ENCODE measurements around the gene RPGRIP1.
"Not testable (repeated sequence)": the region's sequence is repeated elsewhere in the genome, so short reads cannot be mapped to it uniquely, and the experiment has no call there.

Gene RPGRIP1

DNA sequence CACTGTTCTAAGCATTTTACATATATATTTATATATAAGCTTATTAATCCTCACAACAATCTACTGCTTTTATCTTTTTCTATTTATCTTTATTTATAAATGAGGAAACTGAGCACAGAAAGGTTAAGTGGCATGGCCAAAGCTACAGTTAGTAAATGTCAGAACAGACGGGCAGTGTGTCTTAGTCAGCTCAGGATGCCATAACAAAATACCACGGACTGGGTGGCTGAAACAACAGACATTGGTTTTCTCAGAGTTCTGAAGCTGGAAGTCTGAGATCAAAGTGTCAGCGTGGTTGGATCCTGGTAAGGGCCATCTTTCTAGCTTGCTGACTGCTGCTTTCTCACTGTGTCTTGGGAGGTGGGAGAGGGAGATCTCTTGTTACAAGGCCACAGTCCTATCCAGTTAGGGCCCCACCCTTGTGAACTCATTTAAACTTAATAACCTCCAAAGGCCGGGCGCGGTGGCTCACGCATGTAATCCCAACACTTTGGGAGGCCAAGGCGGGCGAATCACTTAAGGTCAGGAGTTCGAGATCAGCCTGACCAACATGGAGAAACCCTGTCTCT, 19.8 kb downstream of the RPGRIP1 start:
- DNase-seq (ENCODE audit: extremely low read depth in 1 of 2, low read depth in 1 of 2) = no peak

DNA sequence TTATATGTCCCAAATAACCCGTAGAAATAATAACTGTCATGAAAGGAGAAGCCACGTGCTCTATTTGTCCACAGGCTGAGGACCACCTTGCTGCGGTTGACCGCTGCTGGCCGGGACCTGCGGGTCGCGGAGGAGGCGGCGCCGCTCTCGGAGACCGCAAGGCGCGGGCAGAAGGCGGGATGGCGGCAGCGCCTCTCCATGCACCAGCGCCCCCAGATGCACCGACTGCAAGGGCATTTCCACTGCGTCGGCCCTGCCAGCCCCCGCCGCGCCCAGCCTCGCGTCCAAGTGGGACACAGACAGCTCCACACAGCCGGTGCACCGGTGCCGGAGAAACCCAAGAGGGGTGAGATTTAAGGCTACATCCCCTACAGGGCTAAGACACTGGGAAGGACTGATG, 21.0 kb downstream of the RPGRIP1 start:
- DNase-seq (ENCODE audit: extremely low read depth in 1 of 2, low read depth in 1 of 2) = no peak

DNA sequence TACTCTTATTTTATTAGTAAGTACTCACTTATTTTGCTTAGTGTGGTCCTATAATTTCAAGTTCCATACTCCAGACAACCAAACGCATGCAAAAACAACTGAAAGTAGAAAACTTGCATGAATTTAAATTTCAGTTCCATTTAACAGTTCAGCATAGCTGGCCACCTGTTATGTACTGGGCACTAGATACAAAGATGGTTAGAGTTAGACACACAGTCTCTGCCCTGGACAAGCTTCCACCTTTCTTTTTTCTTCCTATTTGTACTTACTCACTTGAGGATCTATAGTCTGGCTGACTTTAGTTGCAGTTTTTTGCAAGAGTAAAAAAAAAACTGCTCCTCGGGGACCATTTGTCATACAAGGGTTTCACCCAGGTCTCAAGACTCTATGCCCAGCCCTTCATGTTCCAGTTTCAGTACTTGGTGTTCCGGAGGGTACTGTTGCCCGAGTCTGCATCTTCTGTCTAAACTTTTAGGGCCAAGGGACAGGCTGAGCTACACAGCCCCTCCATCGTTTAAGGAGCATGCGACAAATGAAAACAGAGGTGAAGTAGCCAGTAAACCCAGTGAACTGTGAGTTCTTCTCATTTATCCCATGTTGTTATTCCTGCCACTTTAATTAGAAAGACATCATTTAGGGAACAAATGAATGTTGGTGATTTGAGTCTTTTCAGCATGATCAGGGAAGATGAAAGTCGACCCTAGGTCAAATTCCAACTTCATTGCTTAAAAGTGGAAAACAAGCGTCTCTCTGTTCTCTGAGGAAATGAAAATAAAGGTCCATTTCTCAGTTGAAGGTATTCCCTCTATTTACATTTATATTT, 22.3 kb downstream of the RPGRIP1 start:
- no peak for DNase-seq (ENCODE audit: extremely low read depth in 1 of 2, low read depth in 1 of 2)

DNA sequence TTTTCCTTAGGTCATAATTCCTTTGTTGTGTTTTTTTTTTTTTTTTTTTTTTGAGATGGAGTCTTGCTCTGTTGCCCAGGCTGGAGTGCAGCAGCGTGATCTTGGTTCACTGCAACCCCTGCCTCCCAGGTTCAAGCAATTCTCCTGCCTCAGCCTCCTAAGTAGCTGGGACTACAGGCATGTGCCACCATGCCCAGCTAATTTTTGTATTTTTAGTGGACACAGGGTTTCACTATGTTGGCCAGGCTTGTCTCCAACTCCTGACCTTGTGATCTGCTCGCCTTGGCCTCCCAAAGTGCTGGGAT, 22.9 kb downstream of the RPGRIP1 start:
- DNase-seq (ENCODE audit: extremely low read depth in 1 of 2, low read depth in 1 of 2) = not testable (repeated sequence)

DNA sequence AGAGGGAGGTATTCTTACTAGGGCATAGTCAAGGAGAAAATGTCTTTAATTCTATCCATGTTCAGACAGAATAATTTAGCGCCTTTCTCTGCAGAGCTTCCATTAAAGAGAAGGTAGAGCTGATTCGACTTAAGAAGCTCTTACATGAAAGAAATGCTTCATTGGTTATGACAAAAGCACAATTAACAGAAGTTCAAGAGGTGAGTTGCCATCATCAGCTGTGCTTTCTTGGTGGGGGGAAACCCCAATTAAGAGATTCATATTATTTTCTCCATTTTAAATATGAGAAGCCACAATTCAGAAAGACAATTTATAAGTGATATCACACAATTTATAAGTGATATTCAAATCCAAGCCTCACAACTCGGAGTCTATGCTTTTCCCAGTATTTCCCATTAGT, 27.8 kb downstream of the RPGRIP1 start:
- DNase-seq (ENCODE audit: extremely low read depth in 1 of 2, low read depth in 1 of 2) = no peak

DNA sequence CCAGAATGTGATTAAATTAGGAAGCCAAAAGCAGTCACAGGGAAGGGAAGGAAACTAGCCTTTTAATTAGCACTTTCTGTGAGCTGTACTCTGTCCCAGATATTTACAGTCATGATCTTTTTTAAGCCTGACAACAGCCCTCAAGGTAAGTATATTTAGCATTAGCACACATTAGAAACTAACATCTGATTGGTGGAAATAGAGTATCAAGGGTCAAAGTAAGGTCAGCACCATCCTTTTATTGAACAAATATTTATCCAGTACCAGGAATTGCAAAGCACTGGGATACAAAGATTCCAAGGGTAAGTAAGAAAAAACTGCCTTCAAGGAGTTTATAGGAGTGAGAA, 28.2 kb downstream of the RPGRIP1 start:
- no peak for DNase-seq (ENCODE audit: extremely low read depth in 1 of 2, low read depth in 1 of 2)

DNA sequence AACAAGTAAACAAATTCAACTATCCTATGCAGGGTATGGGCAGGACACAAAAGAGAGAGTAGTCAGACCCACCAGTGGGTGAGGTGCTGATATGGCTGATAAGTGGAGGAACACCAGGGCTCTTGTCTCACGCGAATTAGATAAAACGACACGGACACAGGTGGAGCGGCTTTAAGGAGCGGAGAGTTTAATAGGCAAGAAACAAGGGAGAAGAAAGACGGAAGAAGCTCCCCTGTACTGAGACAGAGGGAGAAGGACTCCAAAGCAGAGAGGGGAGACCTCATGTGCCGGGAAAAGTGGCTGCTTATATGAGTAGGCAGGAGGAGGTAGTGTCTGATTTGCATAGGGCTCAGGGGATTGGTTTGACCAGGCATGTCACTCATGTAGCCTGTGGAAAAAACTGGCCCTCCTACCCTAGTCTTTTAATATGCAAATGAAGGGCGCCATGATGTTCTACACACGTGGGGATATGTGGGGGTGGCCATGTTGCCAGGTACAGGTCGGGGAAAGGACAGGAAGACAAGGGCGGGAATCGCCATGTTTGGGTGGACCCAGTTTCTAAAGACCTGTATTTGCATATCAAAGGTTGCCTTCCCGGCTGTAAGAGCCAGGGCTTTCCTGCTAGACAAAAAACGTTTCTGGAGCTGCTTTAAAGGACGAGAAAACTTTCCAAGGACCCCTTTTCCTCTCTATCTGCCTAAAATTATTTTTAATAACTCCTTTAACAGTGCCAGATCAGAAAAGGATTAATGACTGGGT, 28.8 kb downstream of the RPGRIP1 start:
- DNase-seq (ENCODE audit: extremely low read depth in 1 of 2, low read depth in 1 of 2) = peak; percentile 46 to 80

DNA sequence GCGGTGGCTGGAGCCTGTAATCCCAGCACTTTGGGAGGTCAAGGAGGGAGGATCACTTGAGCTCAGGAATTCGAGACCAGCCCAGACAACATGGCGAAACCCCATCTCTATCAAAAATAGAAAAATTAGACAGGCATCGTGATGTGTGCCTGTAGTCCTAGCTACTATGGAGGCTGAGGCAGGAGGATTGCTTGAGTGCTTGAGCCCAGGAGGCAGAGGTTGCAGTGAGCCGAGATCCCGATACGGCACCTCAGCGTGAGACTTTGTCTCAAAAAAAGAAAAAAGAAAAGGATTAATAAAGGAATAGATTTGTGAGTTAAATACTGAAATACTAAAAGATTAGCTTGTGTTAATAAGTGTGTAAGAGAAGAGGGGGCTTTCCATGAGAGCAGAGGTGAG, 29.4 kb downstream of the RPGRIP1 start:
- no peak for DNase-seq (ENCODE audit: extremely low read depth in 1 of 2, low read depth in 1 of 2)

DNA sequence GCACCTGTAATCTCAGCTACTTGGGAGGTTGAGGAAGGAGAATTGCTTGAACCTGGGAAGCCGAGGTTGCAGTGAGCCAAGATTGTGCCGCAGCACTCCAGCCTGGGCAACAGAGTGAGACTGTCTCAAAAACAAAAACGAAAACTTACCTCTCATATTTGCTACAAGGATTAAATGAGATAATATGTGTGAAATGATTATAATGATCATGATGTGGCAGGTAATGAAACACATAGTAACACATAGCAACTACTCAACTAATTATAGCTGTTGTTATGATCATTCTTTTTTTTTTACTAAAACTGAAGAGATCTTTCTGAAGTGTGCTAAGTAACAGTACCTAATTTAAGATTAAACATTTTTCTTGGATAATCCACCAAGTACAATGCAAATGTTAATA, 30.1 kb downstream of the RPGRIP1 start:
- DNase-seq (ENCODE audit: extremely low read depth in 1 of 2, low read depth in 1 of 2) = no peak

DNA sequence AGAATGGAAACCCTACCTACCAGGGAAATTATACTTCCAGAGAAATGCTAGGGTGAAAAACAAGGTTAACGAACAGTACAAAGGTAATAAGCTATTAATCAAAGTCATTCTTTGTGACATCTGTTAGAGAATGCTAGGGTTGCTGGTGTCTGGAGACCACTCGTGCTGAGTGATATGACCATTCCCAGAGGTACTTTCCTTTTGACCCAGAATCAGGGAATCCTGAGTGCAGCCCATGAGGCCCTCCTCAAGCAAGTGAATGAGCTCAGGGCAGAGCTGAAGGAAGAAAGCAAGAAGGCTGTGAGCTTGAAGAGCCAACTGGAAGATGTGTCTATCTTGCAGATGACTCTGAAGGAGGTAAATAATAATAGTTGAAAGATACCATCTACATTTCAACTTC, 31.7 kb downstream of the RPGRIP1 start:
- DNase-seq (ENCODE audit: extremely low read depth in 1 of 2, low read depth in 1 of 2) = no peak

DNA sequence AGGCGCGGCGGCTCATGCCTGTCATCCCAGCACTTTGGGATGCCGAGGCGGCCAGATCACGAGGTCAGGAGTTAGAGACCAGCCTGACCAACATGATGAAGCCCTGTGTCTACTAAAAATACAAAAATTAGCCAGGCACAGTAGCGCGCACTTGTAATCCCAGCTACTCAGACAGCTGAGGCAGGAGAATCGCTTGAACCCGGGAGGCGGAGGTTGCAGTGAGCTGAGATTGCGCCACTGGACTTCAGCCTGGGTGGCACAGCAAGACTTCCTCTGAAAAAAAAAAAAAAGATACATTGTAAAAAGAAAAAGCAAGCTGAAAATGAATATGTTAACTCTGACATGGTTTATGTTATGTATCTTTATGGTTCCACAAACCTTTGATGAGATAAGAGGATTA, 33.6 kb downstream of the RPGRIP1 start:
- DNase-seq (ENCODE audit: extremely low read depth in 1 of 2, low read depth in 1 of 2) = no peak

DNA sequence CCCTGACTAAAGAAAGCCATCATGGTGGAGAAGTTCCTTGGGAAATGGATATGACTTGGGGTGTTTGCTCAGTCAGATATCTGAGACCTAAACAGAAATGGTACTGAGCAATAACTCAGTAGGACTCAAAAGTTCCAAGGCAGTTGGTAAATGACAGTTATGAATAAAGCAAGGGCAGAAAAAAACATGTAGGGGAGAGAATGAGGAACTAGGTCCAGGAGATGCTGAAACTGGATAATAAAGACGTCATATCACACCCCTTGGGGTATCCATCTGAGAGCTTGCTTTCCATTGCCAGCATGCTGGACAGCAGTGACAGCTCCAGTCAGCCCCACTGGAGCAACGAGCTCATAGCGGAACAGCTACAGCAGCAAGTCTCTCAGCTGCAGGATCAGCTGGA, 37.5 kb downstream of the RPGRIP1 start:
- DNase-seq (ENCODE audit: extremely low read depth in 1 of 2, low read depth in 1 of 2) = no peak

DNA sequence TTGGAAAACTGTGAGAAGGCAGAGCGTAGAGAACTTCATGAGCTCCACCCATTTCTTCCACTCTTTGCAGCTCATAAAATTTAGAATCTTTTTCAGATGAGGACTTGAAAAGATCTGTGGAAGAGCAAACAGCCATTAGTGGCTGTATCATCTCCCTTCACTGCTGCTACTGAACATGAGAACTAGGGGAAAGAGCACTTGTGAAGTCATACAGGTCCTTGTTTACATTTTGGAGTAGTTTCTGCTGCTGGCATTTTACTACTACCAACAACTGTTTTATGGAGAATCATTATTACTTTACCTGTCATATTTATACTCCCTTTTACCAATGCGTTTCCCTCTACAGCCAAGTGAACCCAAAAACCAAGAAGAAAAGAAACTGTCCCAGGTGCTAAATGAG, 41.0 kb downstream of the RPGRIP1 start:
- no peak for DNase-seq (ENCODE audit: extremely low read depth in 1 of 2, low read depth in 1 of 2)

DNA sequence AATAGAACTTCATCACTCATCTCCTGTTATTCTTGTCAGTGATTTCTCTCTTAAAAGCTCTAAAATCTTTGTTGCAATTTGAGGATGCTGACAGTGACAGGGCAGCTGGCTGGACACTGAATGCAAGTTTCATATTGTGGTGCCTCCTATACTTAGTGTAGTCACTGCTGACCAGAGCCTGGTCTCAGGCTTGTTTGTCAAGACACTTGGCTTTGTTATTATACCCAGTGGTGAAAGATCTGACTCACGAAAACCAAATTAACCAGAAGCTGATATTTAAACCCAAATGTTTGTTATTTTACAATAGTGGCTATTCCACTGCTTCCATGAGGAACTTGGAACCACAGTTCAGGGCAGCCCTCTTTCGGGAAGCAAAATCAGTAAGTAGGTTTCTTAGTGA, 42.8 kb downstream of the RPGRIP1 start:
- no peak for DNase-seq (ENCODE audit: extremely low read depth in 1 of 2, low read depth in 1 of 2)

DNA sequence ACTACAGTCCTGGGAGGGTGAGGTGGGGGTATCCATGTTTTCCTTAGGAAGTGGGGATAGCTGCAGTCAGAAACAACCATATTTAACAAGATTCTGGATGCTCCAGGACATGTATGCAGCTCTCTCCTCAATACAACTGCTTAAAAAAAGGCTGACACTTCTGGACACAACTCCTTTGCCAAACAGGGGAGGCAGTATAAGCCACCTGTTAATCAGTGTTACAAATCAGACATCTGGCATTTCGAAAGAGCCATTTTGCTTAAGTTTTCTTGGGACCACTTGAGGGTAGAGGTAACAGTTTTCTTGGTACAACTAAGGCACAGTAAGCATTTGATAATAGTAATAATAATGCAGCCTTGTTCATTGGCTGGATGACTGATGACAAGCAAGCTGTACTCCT, 47.1 kb downstream of the RPGRIP1 start:
- no peak for DNase-seq (ENCODE audit: extremely low read depth in 1 of 2, low read depth in 1 of 2)
